ENCODE results near the gene CBR3.

The CBR3 gene

DNA sequence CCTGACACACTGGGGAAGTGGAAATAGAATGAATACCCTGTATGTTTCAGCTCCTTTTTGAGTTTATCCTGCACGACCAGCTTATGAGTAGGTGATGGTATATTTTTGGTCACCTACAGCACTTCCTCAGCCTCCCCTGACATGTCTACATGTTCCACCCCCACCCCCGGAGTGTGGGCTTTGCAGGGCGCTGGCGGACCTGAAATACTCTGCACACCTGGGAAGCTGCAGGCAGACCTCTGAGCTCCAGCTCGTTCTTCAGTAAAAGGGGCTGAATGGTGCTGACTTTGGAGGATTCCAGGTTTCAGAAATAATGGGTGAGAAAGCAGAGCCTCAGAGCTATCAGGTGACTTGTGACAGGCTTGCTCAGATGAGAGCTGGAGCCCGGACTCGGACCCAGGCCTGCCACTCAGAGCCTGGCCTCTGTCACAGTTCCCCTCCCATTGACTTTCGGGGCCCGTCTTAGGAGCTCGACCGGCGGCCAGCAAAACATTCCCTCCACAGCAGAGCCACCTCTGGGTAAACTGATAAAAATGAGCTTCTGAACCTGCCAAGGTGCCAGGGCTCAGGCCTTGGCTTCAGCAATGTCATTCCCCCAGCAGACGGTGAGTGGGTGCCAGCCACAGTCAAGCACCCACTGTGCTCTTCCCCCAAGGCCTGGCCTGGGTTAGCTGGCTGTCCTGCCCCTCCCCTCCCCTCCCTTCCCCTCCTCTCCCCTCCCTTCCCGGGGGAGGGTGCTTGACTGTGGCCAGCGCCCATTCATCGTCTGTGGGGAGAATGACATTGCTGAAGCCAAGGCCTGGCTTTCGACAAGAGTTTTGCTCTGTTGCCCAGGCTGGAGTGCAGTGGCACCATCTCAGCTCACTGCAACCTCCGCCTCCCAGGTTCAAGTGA, 51.9 kb downstream of the CBR3 start:
- Histone ChIP-seq H3K9me3 (no peaks in the 10 kb centered on the region), H3K4me3 (no peak overlapping the region), H3K36me3 (no peaks in the 10 kb centered on the region), H3K27me3 (no peaks in the 10 kb centered on the region), H3K4me1 (peaks cover 0 to 15% (median 3%) of the 10 kb centered on the region in 4 donors), H3K27ac (no peak overlapping the region)
- intact Hi-C loops (cut with DNase I; ENCODE audit: low total_unique reads) = no loop called here
- TF ChIP-seq, protein P1, sequence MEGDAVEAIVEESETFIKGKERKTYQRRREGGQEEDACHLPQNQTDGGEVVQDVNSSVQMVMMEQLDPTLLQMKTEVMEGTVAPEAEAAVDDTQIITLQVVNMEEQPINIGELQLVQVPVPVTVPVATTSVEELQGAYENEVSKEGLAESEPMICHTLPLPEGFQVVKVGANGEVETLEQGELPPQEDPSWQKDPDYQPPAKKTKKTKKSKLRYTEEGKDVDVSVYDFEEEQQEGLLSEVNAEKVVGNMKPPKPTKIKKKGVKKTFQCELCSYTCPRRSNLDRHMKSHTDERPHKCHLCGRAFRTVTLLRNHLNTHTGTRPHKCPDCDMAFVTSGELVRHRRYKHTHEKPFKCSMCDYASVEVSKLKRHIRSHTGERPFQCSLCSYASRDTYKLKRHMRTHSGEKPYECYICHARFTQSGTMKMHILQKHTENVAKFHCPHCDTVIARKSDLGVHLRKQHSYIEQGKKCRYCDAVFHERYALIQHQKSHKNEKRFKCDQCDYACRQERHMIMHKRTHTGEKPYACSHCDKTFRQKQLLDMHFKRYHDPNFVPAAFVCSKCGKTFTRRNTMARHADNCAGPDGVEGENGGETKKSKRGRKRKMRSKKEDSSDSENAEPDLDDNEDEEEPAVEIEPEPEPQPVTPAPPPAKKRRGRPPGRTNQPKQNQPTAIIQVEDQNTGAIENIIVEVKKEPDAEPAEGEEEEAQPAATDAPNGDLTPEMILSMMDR (IDR thresholded peaks at IDR 0.05) = no peak
- no peak for DNase-seq

DNA sequence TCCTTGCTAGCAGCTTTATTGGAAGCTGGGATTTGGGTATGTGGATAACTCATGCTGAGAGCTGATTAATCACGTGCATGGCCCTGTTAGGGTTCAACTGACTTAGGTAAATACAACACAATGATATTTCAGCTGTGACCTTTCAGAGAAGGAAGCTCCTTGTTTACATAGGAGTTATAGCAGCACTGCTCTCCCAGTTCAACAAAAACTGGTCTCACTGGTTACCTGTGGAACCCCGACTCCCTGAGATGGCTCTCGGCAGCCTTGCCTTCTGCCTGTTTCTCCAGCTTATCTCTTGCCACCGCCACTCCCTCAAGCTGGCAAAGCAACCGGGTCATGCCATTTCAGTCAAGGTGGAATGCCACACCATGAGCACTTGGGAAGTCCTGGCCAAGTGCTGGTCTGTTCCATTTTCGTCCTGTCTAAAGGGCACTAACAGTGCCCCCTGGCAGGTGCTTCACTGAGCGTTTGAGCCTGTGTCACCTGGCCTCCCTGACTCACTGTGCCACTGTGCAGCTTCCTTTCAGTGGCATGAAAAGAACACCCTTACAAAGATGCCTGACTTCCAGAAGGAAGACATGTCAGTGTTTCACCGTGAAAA, 53.3 kb downstream of the CBR3 start:
- intact Hi-C loops (cut with DNase I; ENCODE audit: low total_unique reads) = no loop called here
- no peak for DNase-seq
- Histone ChIP-seq H3K4me1 (peaks cover 0 to 15% (median 3%) of the 10 kb centered on the region in 4 donors), H3K27ac (no peak overlapping the region), H3K36me3 (no peaks in the 10 kb centered on the region), H3K27me3 (no peaks in the 10 kb centered on the region), H3K9me3 (no peaks in the 10 kb centered on the region), H3K4me3 (no peak overlapping the region)
- TF ChIP-seq, protein P1 (IDR thresholded peaks at IDR 0.05) = no peak

DNA sequence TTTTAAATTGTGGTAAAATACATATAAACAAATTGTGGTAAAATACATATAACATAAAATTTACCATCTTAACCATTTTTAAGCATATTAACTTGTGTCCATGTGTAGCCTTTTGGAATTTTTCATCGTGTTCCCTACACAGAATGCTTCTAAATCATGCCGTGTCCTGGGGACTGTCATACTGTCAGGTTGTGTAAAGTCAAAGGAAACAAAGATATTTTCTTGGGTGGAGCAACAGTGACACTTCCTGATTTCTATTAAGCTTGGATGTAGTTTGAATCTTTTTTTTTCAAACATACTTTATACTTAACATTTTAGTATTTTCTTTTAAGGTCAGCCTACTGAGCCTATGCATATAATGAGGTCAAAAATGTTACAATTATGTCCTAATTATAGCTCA, 54.1 kb downstream of the CBR3 start:
- H3K9me3 ChIP-seq = no peaks in the 10 kb centered on the region
- no peak for DNase-seq

DNA sequence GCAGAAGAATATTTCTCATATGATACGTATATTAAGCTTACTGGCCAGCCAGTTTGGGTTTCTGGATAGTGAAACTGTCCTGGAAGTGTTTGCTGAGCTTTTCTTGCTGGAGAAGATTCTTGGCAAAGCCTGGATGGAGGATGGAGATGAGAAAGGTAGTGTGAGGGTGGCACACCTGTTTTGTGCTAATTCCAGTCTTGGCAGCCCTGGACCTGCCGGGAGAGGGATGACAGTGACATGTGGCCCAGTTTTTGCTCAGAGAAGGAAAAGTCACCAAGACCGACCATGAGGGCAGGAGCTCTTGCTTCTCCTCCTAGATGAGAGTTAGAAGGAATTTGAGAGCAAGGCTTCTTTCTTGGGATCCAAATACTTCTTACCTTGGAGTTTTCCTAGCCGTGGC, 55.9 kb downstream of the CBR3 start:
- H3K36me3 ChIP-seq = no peaks in the 10 kb centered on the region
- no peaks in the 10 kb centered on the region for H3K27me3 ChIP-seq
- TF ChIP-seq, protein P1 (IDR thresholded peaks at IDR 0.05) = no peak
- no peak overlapping the region for H3K4me3 ChIP-seq
- intact Hi-C loops (cut with DNase I; ENCODE audit: low total_unique reads) = no loop called here
- no peak for DNase-seq
- H3K27ac ChIP-seq = no peak overlapping the region
- H3K4me1 ChIP-seq = peaks cover 0 to 15% (median 3%) of the 10 kb centered on the region in 4 donors
- H3K9me3 ChIP-seq = no peaks in the 10 kb centered on the region

More for the DNA sequence above, 54.1 kb downstream of the CBR3 start:
- H3K27ac ChIP-seq = no peak overlapping the region
- TF ChIP-seq, protein P1 (IDR thresholded peaks at IDR 0.05) = no peak
- intact Hi-C loops (cut with DNase I; ENCODE audit: low total_unique reads) = no loop called here
- H3K36me3 ChIP-seq = no peaks in the 10 kb centered on the region
- no peak overlapping the region for H3K4me3 ChIP-seq
- H3K4me1 ChIP-seq = peaks cover 0 to 15% (median 3%) of the 10 kb centered on the region in 4 donors
- no peaks in the 10 kb centered on the region for H3K27me3 ChIP-seq

DNA sequence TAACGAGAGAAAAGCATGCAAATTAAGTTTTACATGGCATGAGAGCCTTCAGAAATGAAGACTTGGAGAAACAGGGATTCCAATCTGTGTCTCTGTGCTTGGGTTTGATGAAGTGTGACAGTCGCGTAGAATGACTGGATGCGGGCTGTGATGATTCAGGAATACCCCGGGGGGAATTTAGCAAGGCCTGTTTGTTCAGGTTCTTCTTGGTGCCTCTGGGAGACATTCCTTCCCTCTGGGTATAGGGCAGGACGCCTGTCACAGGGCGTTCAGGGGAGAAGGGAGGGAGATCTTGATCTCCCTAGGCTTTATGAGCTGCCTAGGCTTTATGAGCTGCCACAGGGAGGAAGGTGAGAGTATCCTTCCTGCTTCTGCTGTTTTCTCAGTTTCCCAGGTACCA, 58.3 kb downstream of the CBR3 start:
- H3K4me1 ChIP-seq = peaks cover 0 to 11% (median 3%) of the 10 kb centered on the region in 4 donors
- DNase-seq = no peak
- no peaks in the 10 kb centered on the region for H3K36me3 ChIP-seq
- H3K27ac ChIP-seq = no peak overlapping the region
- intact Hi-C loops (cut with DNase I; ENCODE audit: low total_unique reads) = no loop called here
- H3K4me3 ChIP-seq = no peak overlapping the region
- TF ChIP-seq, protein P1 (IDR thresholded peaks at IDR 0.05) = no peak
- no peaks in the 10 kb centered on the region for H3K27me3 ChIP-seq
- no peaks in the 10 kb centered on the region for H3K9me3 ChIP-seq

Data from tibial artery (tissue), 4 donors.